VCaP (cell line): Measurements from ENCODE around the gene RIN3.

Source experiments
- H3K27ac ChIP-seq: fragments of 450-650 bp; 2 replicates; pipeline ENCODE4 v1.5.1; 2017
- CTCF ChIP-seq: fragments of 450-650 bp; conservative IDR thresholded peaks from 2 replicates; pipeline ENCODE4 v1.5.1; 2017; ENCODE audit warnings: mild to moderate bottlenecking, moderate library complexity

RIN3 gene

GRCh38 chr14:92701826-92702225 lies 188.2 kb downstream of the RIN3 start:
- TF ChIP-seq CTCF: no peak
- no peak overlapping the region for H3K27ac ChIP-seq

GRCh38 chr14:92702441-92702918 lies 188.9 kb downstream of the RIN3 start:
- H3K27ac ChIP-seq: no peak overlapping the region
- no peak for TF ChIP-seq CTCF

GRCh38 chr14:92703516-92703915 lies 189.9 kb downstream of the RIN3 start:
- H3K27ac ChIP-seq: no peak overlapping the region
- TF ChIP-seq CTCF: no peak

- TF ChIP-seq CTCF: no peak
- H3K27ac ChIP-seq: no peak overlapping the region
These were observed 190.6 kb downstream of the RIN3 start for GRCh38 chr14:92704036-92704804.

GRCh38 chr14:92704821-92705220 lies 191.2 kb downstream of the RIN3 start:
- TF ChIP-seq CTCF: no peak
- H3K27ac ChIP-seq: no peak overlapping the region

- no peak overlapping the region for H3K27ac ChIP-seq
- no peak for TF ChIP-seq CTCF
These were observed 192.8 kb downstream of the RIN3 start for GRCh38 chr14:92706386-92706785.

GRCh38 chr14:92709340-92710000 lies 195.9 kb downstream of the RIN3 start:
- no peak overlapping the region for H3K27ac ChIP-seq
- TF ChIP-seq CTCF: no peak
